ENCODE data around the gene SLC25A29.

Gene SLC25A29

GRCh38 chr14:100279133-100279532 is 27.1 kb downstream of the SLC25A29 start:
- no peak for DNase-seq

GRCh38 chr14:100278702-100279101 is 27.5 kb downstream of the SLC25A29 start:
- DNase-seq: peak; percentile 26

GRCh38 chr14:100275214-100275613 is 31.0 kb downstream of the SLC25A29 start:
- DNase-seq: no peak

GRCh38 chr14:100274250-100274649 is 32.0 kb downstream of the SLC25A29 start:
- DNase-seq: no peak

- DNase-seq: peak; percentile 44
Measured at GRCh38 chr14:100271247-100271939, 34.9 kb downstream of the SLC25A29 start.

- DNase-seq: no peak
Measured at GRCh38 chr14:100268591-100269207, 37.5 kb downstream of the SLC25A29 start.

- no peak for DNase-seq
Measured at GRCh38 chr14:100267990-100268389, 38.3 kb downstream of the SLC25A29 start.

GRCh38 chr14:100263141-100263540 is 43.1 kb downstream of the SLC25A29 start:
- no peak for DNase-seq

GRCh38 chr14:100262545-100262944 is 43.7 kb downstream of the SLC25A29 start:
- no peak for DNase-seq

GRCh38 chr14:100261621-100262020 is 44.6 kb downstream of the SLC25A29 start:
- DNase-seq: peak; percentile 26

- DNase-seq: no peak
Measured at GRCh38 chr14:100256339-100256895, 49.8 kb downstream of the SLC25A29 start.

GRCh38 chr14:100252684-100253083 is 53.6 kb downstream of the SLC25A29 start:
- DNase-seq: no peak

GRCh38 chr14:100250732-100251465 is 55.3 kb downstream of the SLC25A29 start:
- DNase-seq: no peak

- DNase-seq: peak; percentile 68
Measured at GRCh38 chr14:100246809-100247428, 59.3 kb downstream of the SLC25A29 start.

GRCh38 chr14:100243020-100243419 is 63.2 kb downstream of the SLC25A29 start:
- DNase-seq: no peak

- DNase-seq: no peak
Measured at GRCh38 chr14:100241279-100241678, 65.0 kb downstream of the SLC25A29 start.

All from CD4-positive, alpha-beta T cell treated with Interleukin-17A for 1 hour (primary cell).